NCI-H2171 (cell line): ENCODE data around the gene ST3GAL5.
"Not testable (repeated sequence)": the region's sequence is repeated elsewhere in the genome, so short reads cannot be mapped to it uniquely, and the experiment has no call there.

Source experiments
- DNase-seq: peaks from one replicate; lab custom pipeline; 2025; lab: John Stamatoyannopoulos, UW

Gene ST3GAL5

DNA sequence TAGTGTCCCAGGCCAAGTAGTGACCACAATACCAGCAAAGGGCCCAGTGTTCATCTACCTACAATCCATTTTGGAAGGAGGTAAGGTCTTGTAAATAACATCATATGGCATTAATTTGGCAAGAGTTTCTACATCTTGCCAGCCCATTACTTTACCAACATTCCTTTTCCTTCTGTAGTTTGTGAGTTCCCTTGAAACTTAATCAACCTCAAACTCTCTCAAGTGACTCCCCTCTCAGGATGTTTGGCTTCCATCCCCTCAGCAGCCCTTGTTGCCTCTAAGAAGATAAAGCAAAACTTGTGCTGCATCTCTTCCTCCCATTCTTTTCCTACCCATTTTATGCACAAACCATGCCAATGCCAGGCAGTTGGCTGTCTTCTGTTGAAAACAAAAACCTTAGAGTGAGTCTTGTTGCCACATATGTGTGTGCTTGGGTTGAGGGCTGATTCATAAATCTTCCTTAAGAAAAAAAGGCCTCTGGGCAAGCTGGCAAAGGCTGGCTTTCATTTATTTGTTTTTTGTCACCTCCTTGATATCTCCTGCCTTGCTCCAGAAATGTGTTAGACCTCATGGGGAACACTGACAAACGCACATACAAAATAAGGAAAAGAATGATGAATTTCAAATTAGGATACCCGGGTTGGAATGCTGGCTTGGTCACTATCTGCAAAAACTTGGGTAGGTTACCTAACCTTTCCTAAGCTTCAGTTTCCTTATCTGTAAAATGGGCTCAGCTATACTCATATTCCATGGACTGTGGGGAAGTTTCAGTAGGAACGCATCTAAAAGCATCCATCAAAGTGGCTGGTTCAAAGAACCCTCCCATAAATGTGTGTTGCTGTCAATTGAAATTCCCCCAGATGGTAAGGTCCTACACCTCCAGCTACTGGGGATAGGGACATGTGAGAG, 29.4 kb upstream of the ST3GAL5 start:
- DNase-seq, result no peak

DNA sequence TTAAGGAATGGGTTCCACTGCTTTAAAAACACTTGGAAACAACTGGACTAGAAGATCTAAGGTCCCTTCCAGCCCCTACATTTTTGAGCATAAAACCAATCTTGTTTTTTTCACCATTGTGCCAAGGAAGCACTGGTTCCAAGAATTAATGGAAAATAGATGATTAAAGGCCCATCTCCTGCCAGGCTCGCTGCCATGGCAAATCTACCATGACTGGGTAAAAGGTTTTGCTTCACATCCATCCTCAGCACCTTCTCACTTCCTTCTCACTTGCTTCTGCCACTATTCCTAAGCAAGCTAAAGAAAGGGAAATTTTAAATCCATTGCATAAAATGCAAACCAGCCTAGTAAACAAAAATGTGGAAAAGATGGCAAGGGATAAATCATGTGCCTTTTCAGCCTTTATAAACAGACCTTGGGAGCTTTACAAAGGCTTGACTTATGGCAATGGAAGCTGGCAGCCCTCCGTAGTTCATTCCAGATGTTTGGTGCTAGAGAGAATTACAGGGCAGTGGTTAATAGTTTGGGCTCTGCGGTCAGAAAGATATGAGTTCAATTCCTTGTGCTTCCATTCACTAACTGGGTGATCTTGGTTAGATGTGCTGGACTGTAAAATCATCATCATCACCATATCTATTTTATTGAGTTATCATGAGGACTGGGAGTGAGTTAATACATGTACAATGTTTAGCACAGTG, 27.0 kb upstream of the ST3GAL5 start:
- DNase-seq, result no peak

DNA sequence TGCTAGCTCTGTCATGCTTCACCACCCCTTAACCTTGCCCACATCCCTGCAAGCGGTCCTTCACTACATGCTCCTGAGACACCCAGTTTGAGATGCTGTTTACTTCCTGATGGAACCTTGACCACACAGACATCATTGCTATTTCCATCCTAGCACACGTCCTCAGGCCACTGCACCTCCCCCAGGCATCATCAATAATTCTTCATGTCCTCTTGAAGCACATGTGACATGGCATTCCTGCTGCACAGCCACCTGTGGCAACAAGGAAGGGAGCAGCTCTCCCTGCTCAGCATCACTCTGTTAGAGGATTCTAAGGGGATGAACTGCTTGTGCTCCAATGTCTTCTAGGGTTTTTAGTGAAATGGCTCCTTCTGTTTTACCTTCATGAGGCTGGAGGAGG, 26.1 kb upstream of the ST3GAL5 start:
- no peak for DNase-seq

DNA sequence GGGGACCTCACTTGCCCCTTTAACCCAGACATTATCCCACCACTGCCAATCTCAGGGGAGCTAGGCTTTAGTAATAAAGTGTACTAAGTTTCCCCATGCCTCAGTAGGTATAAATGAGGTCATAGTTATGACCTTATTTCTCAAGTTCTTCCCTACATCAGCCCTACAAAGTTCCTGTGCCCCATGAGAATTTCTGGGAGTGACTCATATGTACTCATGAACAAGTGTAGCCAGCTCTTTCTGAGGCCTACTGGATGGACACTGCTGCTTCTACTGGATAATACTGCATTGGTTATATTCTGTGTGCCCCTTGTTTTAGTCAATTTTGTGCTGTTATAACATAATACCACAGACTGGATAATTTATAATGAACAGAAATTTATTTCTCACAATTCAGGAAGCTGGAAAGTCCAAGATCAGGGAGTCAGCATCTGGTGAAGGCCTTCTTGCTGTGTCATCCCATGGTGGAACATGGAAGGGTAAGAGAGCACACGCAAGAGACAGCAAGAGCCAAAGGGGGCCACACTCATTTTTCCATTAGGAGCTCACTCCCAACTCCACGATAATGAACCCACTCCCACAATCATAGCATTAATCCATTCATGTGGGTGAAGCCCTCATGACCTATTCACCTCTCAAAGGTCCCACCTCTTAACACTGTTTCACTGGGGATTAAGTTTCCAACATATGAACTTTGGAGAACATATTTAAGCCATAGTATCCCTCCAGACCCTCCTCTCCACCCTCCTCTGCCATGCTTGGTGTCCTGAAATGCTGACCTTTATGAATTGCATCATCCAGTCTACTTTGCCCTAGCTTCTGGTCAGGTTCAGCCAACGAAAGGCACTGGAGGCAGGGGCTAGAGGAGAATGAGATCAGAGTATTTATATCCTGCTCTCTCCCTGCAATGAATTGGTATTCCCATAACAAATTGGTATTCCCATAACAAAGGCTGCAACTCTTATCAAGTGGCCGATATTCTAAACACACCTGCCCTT, 25.4 kb upstream of the ST3GAL5 start:
- DNase-seq, result no peak

DNA sequence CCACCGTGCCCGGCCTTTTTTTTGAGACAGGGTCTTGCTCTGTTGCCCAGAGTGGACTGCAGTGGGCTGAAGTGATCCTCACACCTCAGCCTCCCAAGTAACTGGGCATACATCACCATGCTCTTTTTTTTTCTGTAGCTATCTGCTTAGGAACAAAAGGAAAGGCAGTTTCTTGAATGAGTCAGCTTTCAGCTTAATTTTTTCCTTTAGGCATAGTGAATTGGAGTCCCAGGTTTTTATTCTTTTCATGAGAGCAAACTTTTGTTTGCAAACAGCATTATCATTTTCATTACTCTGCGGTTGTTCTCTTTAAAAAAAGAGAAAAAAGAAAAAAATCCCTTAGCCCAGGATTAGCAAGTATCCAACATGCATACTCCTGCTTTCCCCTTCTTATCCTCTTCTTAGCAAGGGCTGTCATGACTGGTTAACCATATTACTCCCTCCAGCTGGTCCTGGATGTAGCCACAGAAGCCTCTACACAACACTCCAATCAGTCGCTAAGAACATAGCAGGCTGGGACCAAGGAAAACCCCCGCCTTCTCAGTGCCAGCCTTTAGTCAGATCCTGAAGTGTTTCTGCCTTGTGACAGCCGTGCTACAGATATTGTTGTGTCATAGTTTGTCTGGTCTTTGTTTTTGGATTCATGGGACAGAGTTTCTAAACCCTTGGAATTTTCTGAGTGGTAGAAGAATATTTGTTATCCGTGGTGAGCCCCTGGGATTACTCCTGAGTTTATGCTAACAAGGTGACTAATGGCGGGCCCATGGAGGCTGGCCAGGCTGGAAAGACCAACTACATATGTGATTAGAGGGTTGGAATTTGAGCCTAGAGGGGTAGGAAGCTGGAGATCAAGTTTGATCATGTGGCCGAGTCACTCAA, 23.3 kb upstream of the ST3GAL5 start:
- DNase-seq, result no peak

DNA sequence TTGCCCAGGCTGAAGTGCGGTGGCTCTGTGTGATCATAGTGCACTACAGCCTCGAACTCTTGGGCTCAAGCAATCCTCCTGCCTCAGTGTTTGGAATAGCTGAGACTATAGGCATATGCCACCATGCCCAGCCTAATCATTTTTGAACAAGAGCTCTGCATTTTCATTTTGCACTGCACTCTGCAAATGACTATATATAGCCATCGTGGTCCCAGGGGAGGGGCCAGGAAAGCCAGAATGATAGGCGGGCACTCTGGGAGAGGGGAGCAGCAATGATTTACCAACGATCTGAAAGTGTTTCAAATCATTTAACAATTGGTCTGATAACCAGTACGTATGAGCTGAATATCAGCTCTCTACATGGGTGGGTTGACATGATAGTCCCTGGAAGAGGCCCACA, 22.3 kb upstream of the ST3GAL5 start:
- DNase-seq, result no peak

DNA sequence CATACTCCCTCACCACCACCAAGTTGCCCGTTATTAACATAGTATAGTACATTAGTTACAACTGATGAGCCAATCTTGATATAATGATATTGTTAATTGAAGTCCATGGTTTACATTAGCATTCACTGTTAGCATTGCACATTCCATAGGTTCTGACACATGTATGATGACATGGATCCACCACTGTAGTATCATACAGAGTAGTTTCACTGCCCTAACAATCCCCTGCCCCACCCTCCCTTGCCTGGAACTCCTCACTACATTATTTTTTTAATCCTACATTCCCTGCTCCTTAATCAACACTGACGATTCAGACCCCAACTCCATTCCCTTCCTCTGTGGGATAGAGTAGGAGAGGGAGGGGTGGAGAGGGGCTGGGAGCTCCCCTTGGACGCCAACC, 20.2 kb upstream of the ST3GAL5 start:
- no peak for DNase-seq

DNA sequence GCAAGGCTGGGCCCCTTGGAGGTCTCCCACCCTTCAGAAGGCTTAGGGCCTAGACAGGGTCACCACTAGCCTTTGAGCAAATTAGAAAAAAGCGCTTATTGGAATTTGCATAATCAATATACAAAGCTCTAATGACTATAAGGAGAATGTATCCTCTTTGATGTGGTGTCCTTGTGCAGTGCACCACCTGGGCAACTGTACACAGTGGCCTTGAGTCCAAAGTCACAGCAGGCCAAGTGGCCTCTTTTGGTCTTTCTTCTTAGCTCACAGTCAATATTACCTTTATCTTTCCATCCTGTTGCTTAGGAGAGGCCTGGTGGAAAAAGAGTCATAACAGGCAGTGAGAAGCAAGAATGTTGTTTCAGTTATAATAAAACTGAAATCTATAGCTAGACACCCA, 19.7 kb upstream of the ST3GAL5 start:
- no peak for DNase-seq

DNA sequence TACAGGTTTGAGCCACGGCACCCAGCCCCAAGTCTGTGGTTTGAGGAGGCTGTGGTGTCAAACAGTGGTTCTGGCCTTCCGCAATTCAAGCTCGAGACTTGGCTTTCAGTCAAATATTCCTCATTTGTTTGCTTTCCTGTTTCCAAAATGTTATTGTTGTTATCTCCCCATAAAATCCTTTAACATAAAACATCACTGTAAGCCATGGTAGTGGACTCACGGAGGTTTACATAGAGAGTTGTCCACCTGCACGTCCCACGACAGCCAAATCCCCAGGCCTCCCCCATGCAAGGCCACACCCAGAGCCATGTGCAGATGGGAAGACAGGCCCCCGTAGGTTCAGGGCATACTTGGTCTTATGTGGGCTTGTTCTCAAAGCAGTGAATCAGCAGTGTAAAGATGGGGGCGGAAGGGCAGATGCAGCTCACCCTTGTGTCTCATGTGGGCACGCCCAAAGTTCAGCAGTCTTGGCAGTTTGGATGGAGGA, 18.9 kb upstream of the ST3GAL5 start:
- DNase-seq, result no peak

DNA sequence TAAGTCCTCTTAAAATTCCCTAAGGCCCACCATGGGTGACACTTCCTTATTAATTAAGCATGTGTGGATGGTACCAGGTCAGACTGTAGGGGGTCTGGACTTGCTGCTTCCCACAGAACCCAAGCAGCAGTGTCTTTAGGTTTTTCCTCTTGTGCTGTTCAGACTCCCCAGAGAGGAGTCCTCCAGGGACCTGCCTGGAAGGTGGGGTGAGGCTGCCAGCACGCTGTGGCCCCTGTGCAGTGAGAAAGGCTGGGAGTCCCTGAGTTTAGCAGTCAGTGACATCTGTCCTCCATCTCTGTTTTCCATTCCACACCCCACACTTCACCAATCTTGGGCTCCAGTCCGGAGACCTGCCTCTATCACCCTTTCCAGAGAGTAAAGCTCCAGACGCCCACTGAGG, 18.0 kb upstream of the ST3GAL5 start:
- no peak for DNase-seq

DNA sequence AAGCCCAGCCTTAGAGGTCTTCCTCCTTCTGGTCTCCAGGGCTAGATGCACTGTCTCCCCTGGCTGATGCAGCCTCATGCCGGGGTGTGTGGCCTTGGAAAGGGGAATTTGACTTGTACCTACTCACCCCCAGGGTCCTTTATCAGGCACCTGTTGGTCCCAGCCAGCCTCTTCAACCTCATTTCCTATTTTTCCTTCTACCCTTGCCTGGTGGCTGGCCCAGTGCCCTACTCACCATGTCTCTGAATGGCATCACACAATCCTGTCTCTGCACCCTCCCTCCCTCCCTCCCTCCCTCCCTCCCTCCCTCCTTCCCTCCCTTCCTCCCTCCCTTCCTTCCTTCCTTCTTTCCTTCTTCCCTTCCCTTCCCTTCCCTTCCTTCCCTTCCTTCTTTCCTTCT, 17.1 kb upstream of the ST3GAL5 start:
- DNase-seq, result no peak

DNA sequence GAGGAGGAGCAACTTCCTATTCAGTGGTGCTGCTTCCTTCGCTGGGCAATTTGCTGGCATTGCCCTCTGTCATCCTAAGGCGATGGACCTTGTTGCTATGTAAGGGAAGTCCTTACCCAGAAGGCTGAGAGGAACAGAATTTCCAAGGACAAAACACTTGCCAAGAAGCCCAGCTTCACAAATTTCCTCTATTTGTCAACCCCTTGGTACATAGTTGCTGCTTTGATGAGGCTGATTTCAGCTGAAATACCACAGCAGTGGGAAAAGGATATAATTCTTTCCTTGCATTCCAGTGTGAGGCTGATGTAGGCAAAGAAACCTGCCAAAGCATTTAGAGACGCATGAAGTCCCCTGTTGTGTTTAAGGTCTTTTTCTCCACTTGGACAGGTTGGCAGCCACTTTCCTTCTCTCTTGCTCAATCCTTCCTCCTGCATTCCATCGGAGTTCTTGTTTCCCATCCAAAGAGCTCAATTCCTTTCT, 16.4 kb upstream of the ST3GAL5 start:
- DNase-seq, result no peak

DNA sequence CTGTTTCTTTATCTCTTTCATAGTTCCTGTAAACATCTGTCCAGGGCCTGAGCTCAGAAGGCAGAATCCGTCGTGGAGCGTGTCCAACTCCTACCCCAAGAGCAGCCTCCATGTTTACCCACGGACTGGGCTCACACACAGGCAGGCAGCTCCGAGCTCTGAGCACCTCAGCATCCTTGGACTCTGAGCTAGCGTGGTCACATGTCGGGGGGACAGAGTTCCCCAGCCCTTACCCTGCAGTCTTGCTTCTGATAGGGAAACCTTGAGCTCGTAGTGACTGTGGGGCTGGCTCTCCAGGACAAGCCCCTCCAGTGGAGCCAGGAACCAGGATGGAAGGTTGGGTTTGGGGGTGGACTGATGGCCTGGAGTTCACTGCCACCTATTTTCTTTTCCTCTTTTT, 15.1 kb upstream of the ST3GAL5 start:
- no peak for DNase-seq

DNA sequence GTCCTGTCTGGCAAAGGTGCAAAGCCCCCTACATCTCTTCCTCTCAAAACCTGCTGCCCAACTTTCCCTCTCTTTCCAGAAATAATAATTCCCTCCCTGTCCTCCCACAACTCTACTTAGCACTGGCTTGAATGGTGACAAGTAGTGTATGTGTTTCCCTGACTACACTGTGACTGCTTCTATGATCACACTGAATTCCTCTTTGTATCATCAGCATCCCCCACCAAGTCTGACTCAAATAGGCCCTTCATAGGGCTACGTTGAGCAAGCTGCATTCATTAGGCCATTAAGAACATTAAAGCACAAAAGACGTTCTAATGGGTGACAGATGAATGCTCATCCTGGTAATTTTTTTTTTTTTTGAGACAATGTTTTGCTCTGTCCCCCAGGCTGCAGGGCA, 13.7 kb upstream of the ST3GAL5 start:
- no peak for DNase-seq

DNA sequence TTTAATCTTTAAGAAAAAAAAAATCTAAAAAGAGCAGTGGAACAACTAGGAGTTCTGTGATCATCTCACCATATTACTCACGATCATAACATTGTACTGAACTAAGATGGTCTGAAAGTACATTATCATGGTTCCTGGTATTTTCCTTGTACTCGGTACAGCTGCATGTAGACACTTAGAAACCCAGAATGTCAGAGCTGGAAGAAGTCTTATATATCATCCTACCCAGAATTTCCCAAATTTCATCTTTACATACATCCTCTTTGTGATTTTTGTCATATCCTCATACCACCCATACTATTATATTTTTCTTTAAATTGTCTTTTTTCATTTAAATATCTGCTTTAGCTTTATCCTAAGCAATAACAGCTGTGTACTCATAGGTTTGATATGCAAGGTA, 12.4 kb upstream of the ST3GAL5 start:
- no peak for DNase-seq

DNA sequence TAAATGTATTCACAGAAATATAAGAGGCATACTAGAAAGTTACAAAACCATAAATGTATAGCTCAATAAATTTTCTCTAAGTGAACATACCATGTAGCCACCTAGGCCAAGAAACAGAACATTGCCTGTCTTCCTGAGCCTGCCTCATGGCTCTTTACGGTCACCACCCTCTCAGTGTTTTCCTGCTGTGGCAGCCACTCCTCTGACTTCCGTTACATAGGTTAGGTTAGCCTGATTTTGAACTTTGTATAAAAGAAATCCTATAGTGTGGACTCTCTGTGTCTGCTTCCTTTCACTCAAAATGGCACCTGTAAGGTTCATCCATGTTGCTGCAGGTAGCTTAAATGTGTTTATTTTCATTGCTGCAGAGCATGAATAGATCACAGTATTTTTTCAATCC, 11.6 kb upstream of the ST3GAL5 start:
- DNase-seq, result no peak

DNA sequence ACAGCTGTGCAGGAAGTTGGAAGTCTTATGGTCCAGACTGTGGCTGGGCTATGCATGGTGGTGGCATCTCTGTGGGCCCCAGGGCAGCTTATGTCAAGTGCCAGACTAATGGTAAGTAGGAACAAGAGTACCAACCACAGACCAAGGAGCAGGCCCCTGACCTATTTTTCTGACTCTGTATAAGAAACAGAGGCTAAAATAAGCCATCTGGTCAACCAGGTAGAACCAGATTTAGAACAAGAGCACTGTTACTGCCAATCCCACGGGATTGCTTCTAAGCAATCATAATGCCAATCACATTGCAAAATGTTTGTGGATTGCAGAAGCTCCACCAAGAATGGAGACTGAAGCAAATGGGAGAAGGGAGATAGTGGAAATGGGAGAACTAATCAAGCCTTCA, 11.1 kb upstream of the ST3GAL5 start:
- DNase-seq, result no peak

DNA sequence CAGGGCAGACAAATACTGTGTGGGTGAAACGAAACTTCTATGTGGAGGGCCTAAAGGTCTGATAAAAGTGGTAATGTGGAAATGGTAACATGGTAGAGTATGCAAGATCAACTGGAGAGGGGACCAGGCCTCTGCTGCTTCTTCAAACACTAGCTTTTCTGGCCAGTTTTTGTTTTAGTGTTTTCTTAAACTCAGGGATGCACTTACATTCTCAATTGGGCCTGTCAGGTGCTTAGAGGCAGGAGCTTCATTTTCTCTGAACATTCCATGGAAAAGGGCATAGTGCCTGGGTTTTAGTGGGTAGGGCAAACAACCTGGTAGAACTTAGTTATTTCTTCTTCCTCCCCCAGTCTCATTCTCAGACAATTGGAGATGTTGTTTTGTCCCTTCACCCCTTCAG, 10.5 kb upstream of the ST3GAL5 start:
- no peak for DNase-seq

DNA sequence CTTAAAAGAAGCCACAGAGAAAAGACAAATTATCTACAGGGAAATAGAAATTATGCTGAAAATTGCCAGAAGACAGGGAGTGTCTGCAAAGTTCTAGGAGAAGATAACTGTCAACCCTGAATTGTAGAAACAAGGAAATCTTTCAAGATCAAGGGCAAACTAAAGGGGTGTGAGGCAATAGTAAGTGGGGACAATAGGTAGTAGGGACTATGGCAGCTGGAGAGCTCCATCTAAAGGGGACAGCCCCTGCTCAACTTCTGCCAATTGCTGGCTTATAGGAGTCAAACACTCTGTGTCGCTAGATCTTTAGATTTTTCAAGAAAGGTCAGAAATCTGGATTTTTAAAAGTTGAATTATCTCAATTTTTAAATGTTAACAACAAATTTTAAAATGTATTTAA, 10.1 kb upstream of the ST3GAL5 start:
- no peak for DNase-seq

DNA sequence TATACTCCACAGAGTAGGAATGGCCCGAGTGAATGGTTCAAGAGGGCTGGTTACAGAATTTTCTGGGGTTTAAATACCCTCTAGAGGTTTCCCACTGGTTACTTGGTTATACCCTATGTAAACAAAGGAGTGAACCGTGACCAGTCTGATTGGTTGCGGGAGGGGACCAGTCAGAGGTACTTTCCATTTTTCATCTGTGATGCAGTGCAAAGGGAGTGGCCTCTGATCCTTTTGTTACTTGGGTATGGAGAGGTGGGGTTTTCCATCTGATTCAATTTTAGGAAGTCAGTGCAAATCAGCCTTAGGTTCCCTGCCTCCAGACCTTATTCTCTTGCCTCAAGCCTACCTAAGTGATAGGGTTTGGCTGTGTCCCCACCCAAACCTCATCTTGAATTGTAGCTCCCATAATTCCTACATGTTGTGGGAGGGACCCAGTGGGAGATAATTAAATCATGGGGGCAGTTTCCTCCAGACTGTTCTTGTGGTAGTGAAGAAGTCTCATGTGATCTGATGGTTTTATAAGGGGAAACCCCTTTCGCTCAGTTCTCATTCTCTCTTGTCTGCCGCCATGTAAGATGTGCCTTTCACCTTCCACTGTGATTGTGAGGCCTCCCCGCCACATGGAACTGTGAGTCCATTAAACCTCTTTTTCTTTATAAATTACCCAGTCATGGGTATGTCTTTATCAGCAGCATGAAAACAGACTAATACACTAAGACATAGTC, 5.9 kb upstream of the ST3GAL5 start:
- not testable (repeated sequence) for DNase-seq
